GM19023 (cell line): ENCODE measurements around the gene PLAAT4.
"Not testable (repeated sequence)": the region's sequence is repeated elsewhere in the genome, so short reads cannot be mapped to it uniquely, and the experiment has no call there.

Source experiments
- ATAC-seq: cut with Tn5 transposase; IDR thresholded peaks from one replicate; pipeline ENCODE4 v1.9.1; 2021; ENCODE audit warnings: mild to moderate bottlenecking, moderate library complexity; ENCODE audit not compliant: unreplicated experiment

PLAAT4 gene

GRCh38 chr11:63510360-63511047 is 26.1 kb upstream of the PLAAT4 start:
- no peak for ATAC-seq

GRCh38 chr11:63511048-63511748 is 25.4 kb upstream of the PLAAT4 start:
- no peak for ATAC-seq

DNA sequence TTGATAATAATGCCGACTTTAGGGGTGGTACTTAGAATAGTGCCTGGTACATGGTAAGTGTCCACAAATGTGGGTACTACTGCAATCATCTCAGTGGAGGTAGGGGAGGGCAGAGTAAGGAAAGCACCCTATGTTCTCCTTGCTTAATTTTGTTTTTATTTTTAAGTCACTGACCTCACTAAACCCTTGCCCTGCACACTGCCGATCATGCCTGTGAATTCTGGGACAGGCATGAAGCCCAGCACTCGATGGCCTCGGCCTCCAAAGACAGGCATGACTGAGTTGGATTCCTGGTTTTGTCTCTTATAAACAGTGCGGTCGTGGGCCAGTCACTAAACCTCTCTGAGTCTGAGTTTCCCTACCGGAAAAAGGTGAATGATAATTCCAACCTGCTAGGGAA is 23.8 kb upstream of the PLAAT4 start:
- ATAC-seq = no peak

- no peak for ATAC-seq
These were observed 20.5 kb upstream of the PLAAT4 start for GRCh38 chr11:63516109-63516508.

GRCh38 chr11:63517156-63517555 is 19.5 kb upstream of the PLAAT4 start:
- ATAC-seq = no peak

DNA sequence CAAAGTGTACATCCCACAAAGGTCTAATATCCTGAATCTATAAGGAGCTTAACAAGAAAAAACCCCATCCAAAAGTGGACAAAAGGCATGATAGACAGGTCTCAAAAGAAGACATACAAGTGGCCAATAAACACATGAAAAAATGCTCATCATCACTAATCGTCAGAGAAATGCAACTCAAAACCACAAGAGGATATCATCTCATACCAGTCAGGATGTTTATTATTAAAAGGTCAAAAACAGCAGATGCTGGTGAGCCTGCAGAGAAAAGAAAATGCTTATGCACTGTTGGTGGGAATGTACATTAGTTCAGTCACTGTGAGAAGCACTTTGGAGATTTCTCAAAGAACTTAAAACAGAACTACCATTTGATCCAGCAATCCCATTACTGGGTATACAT is 18.1 kb upstream of the PLAAT4 start:
- no peak for ATAC-seq

- no peak for ATAC-seq
These were observed 15.9 kb upstream of the PLAAT4 start for GRCh38 chr11:63520606-63521170.

DNA sequence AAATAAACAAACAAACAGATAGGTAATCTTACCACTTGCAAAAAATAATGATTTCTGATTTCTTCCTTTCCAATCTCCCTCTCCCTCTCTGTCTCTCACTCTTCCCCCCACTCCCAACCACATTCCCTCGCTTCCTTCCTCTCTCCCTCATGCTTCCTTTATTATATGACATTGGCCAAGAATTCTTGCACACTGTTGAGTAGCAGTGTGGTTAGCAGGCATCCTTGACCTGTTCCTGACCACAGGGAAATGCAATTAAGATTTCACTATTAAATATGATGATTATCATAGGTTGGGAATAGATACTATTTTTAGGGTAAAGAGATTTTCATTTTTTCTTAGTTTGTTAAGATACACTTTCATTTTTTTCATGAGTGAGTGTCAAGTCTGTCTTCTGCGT is 14.7 kb upstream of the PLAAT4 start:
- ATAC-seq = no peak

DNA sequence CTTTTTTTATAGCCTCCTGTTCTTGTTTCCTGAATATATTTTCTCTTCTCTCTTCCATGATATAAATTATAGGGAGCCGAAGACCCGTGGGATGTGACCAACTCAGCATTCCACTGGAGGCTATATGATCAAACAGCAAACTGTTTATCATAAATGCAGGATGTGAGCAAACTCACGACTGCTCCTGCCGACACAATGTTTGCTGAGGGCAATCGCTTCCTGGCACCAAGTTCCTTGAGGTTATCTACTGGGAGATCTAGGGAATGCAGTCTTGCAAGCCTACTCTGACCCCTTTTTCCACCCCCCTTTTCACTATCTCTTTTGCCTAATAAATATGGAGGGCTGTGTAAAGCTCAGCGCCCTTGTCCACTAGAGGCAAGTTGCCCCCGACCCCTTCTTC is 13.5 kb upstream of the PLAAT4 start:
- ATAC-seq = no peak

DNA sequence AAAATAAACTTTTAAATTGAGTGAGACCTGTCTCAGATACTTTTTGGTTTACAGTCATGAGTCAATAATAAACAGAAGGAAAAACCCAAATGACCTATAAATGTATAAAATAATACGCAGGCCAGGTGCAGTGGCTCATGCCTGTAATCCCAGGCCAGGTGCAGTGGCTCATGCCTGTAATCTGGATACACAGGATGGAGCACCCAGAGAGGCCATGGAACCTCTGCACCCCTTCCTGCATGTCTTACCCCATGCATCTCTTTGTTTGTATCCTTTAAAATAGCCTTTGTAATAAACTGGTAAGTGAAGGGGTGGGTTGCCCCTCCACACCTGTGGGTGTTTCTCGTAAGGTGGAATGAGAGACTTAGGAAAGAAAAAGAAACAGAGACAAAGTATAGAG is 8.9 kb upstream of the PLAAT4 start:
- no peak for ATAC-seq

GRCh38 chr11:63528156-63528555 is 8.5 kb upstream of the PLAAT4 start:
- not testable (repeated sequence) for ATAC-seq

DNA sequence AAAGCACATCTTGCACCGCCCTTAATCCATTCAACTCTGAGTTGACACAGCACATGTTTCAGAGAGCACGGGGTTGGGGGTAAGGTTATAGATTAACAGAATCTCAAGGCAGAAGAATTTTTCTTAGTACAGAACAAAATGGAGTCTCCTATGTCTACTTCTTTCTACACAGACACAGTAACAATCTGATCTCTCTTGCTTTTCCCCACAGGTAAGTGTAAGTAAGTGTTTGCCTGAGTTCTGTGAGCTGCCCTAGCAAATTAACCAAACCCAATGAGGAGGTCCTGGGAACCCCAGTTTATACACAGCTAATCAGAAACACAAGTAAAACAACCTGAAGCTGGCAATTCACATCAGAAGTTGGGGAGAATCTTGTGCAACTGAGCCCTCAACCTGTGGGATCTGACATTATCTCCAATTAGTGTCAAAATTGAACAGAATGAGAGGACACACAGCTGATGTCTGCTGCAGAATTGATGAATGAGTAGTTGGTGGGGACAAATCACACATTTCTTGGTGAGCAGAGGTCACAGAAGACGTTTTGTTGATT is 7.8 kb upstream of the PLAAT4 start:
- ATAC-seq = not testable (repeated sequence)

DNA sequence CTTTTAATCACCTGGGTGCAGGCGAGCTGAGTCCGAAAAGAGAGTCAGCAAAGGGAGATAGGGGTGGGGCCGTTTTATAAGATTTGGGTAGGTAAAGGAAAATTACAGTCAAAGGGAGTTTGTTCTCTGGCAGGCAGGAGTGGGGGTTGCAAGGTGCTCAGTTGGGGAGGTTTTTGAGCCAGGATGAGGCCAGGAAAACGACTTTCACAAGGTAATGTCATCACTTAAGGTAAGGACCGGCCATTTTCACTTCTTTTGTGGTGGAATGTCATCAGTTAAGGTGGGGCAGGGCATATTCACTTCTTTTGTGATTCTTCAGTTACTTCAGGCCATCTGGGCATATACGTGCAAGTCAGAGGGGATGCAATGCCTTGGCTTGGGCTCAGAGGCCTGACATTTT is 7.2 kb upstream of the PLAAT4 start:
- not testable (repeated sequence) for ATAC-seq

GRCh38 chr11:63530021-63530420 is 6.6 kb upstream of the PLAAT4 start:
- ATAC-seq = no peak

DNA sequence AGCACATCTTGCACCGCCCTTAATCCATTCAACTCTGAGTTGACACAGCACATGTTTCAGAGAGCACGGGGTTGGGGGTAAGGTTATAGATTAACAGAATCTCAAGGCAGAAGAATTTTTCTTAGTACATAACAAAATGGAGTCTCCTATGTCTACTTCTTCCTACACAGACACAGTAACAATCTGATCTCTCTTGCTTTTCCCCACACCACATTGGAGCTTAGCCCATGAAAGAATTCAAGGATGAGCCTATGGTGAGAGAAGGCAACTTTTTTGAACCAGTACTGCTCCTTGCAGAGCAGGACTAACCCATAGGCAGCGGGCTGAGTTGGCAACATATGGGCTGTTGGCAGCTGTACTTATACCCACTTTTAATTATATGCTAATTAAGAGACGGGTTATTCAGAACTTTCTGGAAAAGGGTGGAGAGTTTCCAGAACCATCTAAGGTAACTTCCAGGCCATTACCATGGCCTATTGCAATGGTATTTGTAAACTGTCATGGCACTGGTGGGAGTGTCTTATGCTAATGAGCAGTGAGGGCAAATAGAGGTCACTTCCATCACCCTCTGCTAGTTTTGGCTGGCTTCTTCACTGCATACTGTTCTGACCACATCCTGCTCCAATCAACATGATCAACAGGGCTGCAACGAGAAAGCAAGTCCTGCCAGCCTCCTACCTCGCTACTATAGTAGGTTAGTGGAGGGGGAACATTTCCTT is 5.4 kb upstream of the PLAAT4 start:
- not testable (repeated sequence) for ATAC-seq

- no peak for ATAC-seq
These were observed 4.5 kb upstream of the PLAAT4 start for GRCh38 chr11:63532117-63532516.

DNA sequence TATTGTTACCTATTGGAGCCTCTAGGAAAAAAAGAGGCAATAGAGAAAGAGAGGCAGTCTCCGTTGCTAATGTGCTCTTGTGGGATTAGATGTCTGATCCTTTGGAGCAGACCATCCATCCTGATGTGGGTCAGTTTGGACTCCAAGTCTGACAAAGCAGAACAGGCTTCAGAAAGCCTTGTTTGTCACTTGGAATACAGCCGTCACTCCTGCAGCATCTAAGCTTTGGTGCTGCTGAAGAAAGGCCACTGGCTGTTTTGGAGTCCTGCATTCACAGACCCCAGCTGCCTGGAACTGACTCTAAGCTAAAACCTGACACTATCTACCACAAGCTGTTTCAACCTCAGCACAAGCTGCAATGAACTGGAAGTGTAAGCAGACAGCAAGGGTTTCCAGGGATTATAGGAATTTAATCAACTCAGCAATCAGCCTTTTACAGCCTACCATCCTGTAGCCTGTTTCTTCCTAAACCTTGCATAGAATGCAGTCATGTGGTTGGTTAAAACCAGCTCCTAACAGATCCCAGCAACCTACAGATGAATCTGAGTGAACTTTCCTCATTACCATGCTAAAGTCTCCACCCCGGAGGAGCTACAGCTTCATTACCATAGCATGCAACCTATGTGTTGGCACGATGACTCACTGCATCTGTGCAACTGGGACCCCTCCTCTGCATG is 3.7 kb upstream of the PLAAT4 start:
- ATAC-seq = no peak

- no peak for ATAC-seq
These were observed 2.5 kb upstream of the PLAAT4 start for GRCh38 chr11:63534076-63534475.

GRCh38 chr11:63534895-63535461 is 1.6 kb upstream of the PLAAT4 start:
- ATAC-seq = no peak

- ATAC-seq = no peak
These were observed 874 bp upstream of the PLAAT4 start for GRCh38 chr11:63535734-63536133.
